Keratinocyte (primary cell): ENCODE data around the gene RERE. TPM values are rescaled to one million over a fixed set of nuclear protein-coding genes. Genes with fewer than 3 reads are reported as not detected.

Experiments used
- DNase-seq: peaks from one replicate; pipeline ENCODE4 v3.0.0-alpha.2; 2011; ENCODE audit warnings: low read depth, missing footprints, low spot score
- FAIRE-seq: peaks from 2 replicates; lab custom pipeline; 2011; peaks lifted over from hg19 to GRCh38; lab: Jason Lieb, UNC
- H2AFZ ChIP-seq: 2 replicates; pipeline ENCODE4 v1.6.0; 2012; ENCODE audit warnings: low read length, control low read depth, inconsistent platforms; ENCODE audit not compliant: control insufficient read depth
- H3K27ac ChIP-seq: 2 replicates; pipeline ENCODE4 v1.5.1; 2011; ENCODE audit warnings: low read length; ENCODE audit not compliant: control insufficient read depth, insufficient read depth
- H3K27me3 ChIP-seq: 3 replicates; pipeline ENCODE4 v1.6.0; 2011; ENCODE audit warnings: low read length; ENCODE audit not compliant: control insufficient read depth, insufficient read depth; ENCODE audit errors: extremely low read depth
- H3K36me3 ChIP-seq, 2 experiments: 2 replicates in 1 of 2; 3 replicates in 1 of 2; pipeline ENCODE4 v1.5.1; 2011; ENCODE audit warnings: low read length in 2 of 2, mild to moderate bottlenecking in 1 of 2; ENCODE audit not compliant: control insufficient read depth in 2 of 2, insufficient read depth in 2 of 2; ENCODE audit errors: extremely low read depth in 1 of 2
- H3K4me1 ChIP-seq: 3 replicates; pipeline ENCODE4 v1.5.1; 2011; ENCODE audit warnings: low read length; ENCODE audit not compliant: control insufficient read depth, insufficient read depth; ENCODE audit errors: extremely low read depth
- H3K4me2 ChIP-seq: 3 replicates; pipeline ENCODE4 v1.6.0; 2011; ENCODE audit warnings: low read depth, low read length; ENCODE audit not compliant: control insufficient read depth, insufficient read depth; ENCODE audit errors: extremely low read depth
- H3K4me3 ChIP-seq, 3 experiments: fragments of 200-600 bp in 1 of 3; sonication (generic) in 1 of 3; 2 replicates in 2 of 3; 3 replicates in 1 of 3; pipeline ENCODE4 v1.5.1; 2011 to 2016; ENCODE audit warnings: low read length in 3 of 3, mild to moderate bottlenecking in 3 of 3, control low read depth in 2 of 3, inconsistent platforms in 1 of 3, low read depth in 1 of 3, mixed read lengths in 1 of 3, mixed run types in 1 of 3, moderate library complexity in 1 of 3; ENCODE audit not compliant: control insufficient read depth in 2 of 3, insufficient read depth in 2 of 3; ENCODE audit errors: extremely low read depth in 1 of 3
- H3K79me2 ChIP-seq: 2 replicates; pipeline ENCODE4 v1.6.0; 2012; ENCODE audit warnings: low read length; ENCODE audit not compliant: control insufficient read depth, insufficient read depth
- H3K9ac ChIP-seq: 3 replicates; pipeline ENCODE4 v1.6.0; 2011; ENCODE audit warnings: low read length; ENCODE audit not compliant: control insufficient read depth, insufficient read depth; ENCODE audit errors: extremely low read depth
- H3K9me1 ChIP-seq: 3 replicates; pipeline ENCODE4 v1.6.0; 2011; ENCODE audit warnings: low read length; ENCODE audit not compliant: control insufficient read depth, insufficient read depth; ENCODE audit errors: extremely low read depth
- H3K9me3 ChIP-seq: 2 replicates; pipeline ENCODE4 v1.5.1; 2012; ENCODE audit warnings: low read depth, low read length; ENCODE audit not compliant: control insufficient read depth
- H4K20me1 ChIP-seq: 3 replicates; pipeline ENCODE4 v1.6.0; 2011; ENCODE audit warnings: low read length; ENCODE audit not compliant: control insufficient read depth, insufficient read depth; ENCODE audit errors: extremely low read depth
- CTCF ChIP-seq, 3 experiments: IDR thresholded peaks in 1 of 3; conservative IDR thresholded peaks in 1 of 3; optimal IDR thresholded peaks in 1 of 3; 2 replicates in 2 of 3; 3 replicates in 1 of 3; pipeline versions ENCODE3 to v1.5.1; 2011; ENCODE audit warnings: low read length in 3 of 3, mild to moderate bottlenecking in 3 of 3, moderate library complexity in 2 of 3, control low read depth in 1 of 3, inconsistent platforms in 1 of 3; ENCODE audit not compliant: insufficient read depth in 2 of 3; ENCODE audit errors: extremely low read depth in 1 of 3
- EZH2 ChIP-seq: IDR thresholded peaks from one replicate; pipeline ENCODE4 v1.6.1; 2012; ENCODE audit warnings: inconsistent platforms, mild to moderate bottlenecking, low read length, moderate library complexity
- dilution Hi-C: fragments of 300-500 bp; cut with MboI; formaldehyde crosslinking; loops from one replicate; pipeline ENCODE4 v1.7.0; 2020; ENCODE audit warnings: low sequenced_read_pairs; ENCODE audit not compliant: extremely low pct_ligation_motif_present
- polyA plus RNA-seq, 5 experiments: library from polyadenylated mRNA; depleted of rRNA in 3 of 5; stranded (reverse) in 3 of 5; stranded (forward) in 1 of 5; unstranded in 1 of 5; fragments of >200 nt; gene quantifications; 1 replicate in 1 of 5; 2 replicates in 3 of 5; 3 replicates in 1 of 5; pipeline versions ENCODE4 v1.2.1 to v1.2.3, GENCODE V29; 2011 to 2012; ENCODE audit warnings: missing spikeins in 2 of 5, low read depth in 1 of 5, low replicate concordance in 1 of 5

The RERE gene
- polyA plus RNA-seq, 1 donor (not counting 4 experiments of a cell fraction or from before 2014, with no cell fraction given): 3.8 TPM

GRCh38 chr1:8679929-8680663 is 137.3 kb downstream of the RERE start:
- H3K27me3 ChIP-seq: no peaks in the 10 kb centered on the region
- FAIRE-seq (no peak), DNase-seq (no peak)
- H3K4me3 ChIP-seq: no peak overlapping the region
- no peak overlapping the region for H2AFZ ChIP-seq
- TF ChIP-seq CTCF (optimal IDR thresholded peaks at IDR 0.05 in 1 of 3, IDR thresholded peaks at IDR 0.05 in 1 of 3, conservative IDR thresholded peaks at IDR 0.05 in 1 of 3; ENCODE audit: extremely low read depth in 1 of 3, insufficient read depth in 2 of 3, low read length in 3 of 3): no peak
- no peak for TF ChIP-seq EZH2
- no peaks in the 10 kb centered on the region for H3K9me3 ChIP-seq
- dilution Hi-C loops: no loop called here
- no peaks in the 10 kb centered on the region for H4K20me1 ChIP-seq
- peaks cover 15% of the 10 kb centered on the region for H3K79me2 ChIP-seq
- H3K4me1 ChIP-seq: peaks cover 13% of the 10 kb centered on the region
- H3K27ac ChIP-seq: no peak overlapping the region
- H3K36me3 ChIP-seq: no peaks in the 10 kb centered on the region
- H3K9me1 ChIP-seq: no peaks in the 10 kb centered on the region
- no peak overlapping the region for H3K9ac ChIP-seq
- H3K4me2 ChIP-seq: no peak overlapping the region

- H3K79me2 ChIP-seq: peaks cover 15% of the 10 kb centered on the region
- no peak overlapping the region for H3K4me2 ChIP-seq
- dilution Hi-C loops: no loop called here
- no peak overlapping the region for H2AFZ ChIP-seq
- no peaks in the 10 kb centered on the region for H3K27me3 ChIP-seq
- H3K9me3 ChIP-seq: no peaks in the 10 kb centered on the region
- H3K27ac ChIP-seq: no peak overlapping the region
- peaks cover 20% of the 10 kb centered on the region for H3K4me1 ChIP-seq
- H3K4me3 ChIP-seq: no peak overlapping the region
- FAIRE-seq (no peak), DNase-seq (no peak)
- H3K9ac ChIP-seq: no peak overlapping the region
- H3K36me3 ChIP-seq: no peaks in the 10 kb centered on the region
- H3K9me1 ChIP-seq: no peaks in the 10 kb centered on the region
- no peaks in the 10 kb centered on the region for H4K20me1 ChIP-seq
- TF ChIP-seq CTCF (optimal IDR thresholded peaks at IDR 0.05 in 1 of 3, IDR thresholded peaks at IDR 0.05 in 1 of 3, conservative IDR thresholded peaks at IDR 0.05 in 1 of 3; ENCODE audit: extremely low read depth in 1 of 3, insufficient read depth in 2 of 3, low read length in 3 of 3): no peak
- TF ChIP-seq EZH2: no peak
Measured at GRCh38 chr1:8679395-8679800, 138.0 kb downstream of the RERE start.
